ENCODE results near the gene CGB2.
"Not testable (repeated sequence)": the region's sequence is repeated elsewhere in the genome, so short reads cannot be mapped to it uniquely, and the experiment has no call there.

Gene CGB2

GRCh38 chr19:49038111-49038510 is 6.4 kb downstream of the CGB2 start:
- DNase-seq (ENCODE audit: low read depth) = not testable (repeated sequence)

- not testable (repeated sequence) for DNase-seq (ENCODE audit: low read depth)
These were observed 7.0 kb downstream of the CGB2 start for GRCh38 chr19:49038557-49039276.

- DNase-seq (ENCODE audit: low read depth) = not testable (repeated sequence)
These were observed 8.0 kb downstream of the CGB2 start for GRCh38 chr19:49039736-49040135.

GRCh38 chr19:49042177-49042576 is 10.5 kb downstream of the CGB2 start:
- DNase-seq (ENCODE audit: low read depth) = no peak

- DNase-seq (ENCODE audit: low read depth) = not testable (repeated sequence)
These were observed 11.0 kb downstream of the CGB2 start for GRCh38 chr19:49042666-49043065.

GRCh38 chr19:49043548-49043947 is 11.9 kb downstream of the CGB2 start, which contains the start of gene CGB5:
TSS of gene CGB5 (plus strand) at chr19:49043848. CDS start at chr19:49044210, 362 bp downstream.
- not testable (repeated sequence) for DNase-seq (ENCODE audit: low read depth)

- not testable (repeated sequence) for DNase-seq (ENCODE audit: low read depth)
These were observed 17.3 kb downstream of the CGB2 start, which contains the start of gene CGB8 for GRCh38 chr19:49049011-49049410. TSS of gene CGB8 (minus strand) at chr19:49049111. CDS start at chr19:49048739, 372 bp downstream.

GRCh38 chr19:49049834-49050233 is 18.1 kb downstream of the CGB2 start:
- not testable (repeated sequence) for DNase-seq (ENCODE audit: low read depth)

GRCh38 chr19:49050376-49051033 is 18.8 kb downstream of the CGB2 start:
- not testable (repeated sequence) for DNase-seq (ENCODE audit: low read depth)

GRCh38 chr19:49056101-49056901 is 24.6 kb downstream of the CGB2 start:
- DNase-seq (ENCODE audit: low read depth) = no peak

GRCh38 chr19:49056902-49057596 is 25.4 kb downstream of the CGB2 start:
- not testable (repeated sequence) for DNase-seq (ENCODE audit: low read depth)

- no peak for DNase-seq (ENCODE audit: low read depth)
These were observed 26.0 kb downstream of the CGB2 start, which contains the start of gene CGB7 for GRCh38 chr19:49057636-49058234. TSS of gene CGB7 (minus strand) at chr19:49057749. CDS start at chr19:49055375, 2,374 bp downstream.

- DNase-seq (ENCODE audit: low read depth) = no peak
These were observed 26.9 kb downstream of the CGB2 start for GRCh38 chr19:49058562-49058961.

GRCh38 chr19:49059053-49059452 is 27.4 kb downstream of the CGB2 start:
- DNase-seq (ENCODE audit: low read depth) = no peak

- DNase-seq (ENCODE audit: low read depth) = no peak
These were observed 29.3 kb downstream of the CGB2 start for GRCh38 chr19:49061000-49061399.

- DNase-seq (ENCODE audit: low read depth) = no peak
These were observed 29.8 kb downstream of the CGB2 start for GRCh38 chr19:49061445-49061844.

- no peak for DNase-seq (ENCODE audit: low read depth)
These were observed 32.4 kb downstream of the CGB2 start for GRCh38 chr19:49064029-49064629.

- no peak for DNase-seq (ENCODE audit: low read depth)
These were observed 33.3 kb downstream of the CGB2 start, which contains the start of gene NTF4 for GRCh38 chr19:49064768-49065611. TSS of gene NTF4 (minus strand) at chr19:49064818. CDS start at chr19:49061997, 2,821 bp downstream.

GRCh38 chr19:49065905-49066512 is 34.3 kb downstream of the CGB2 start:
- no peak for DNase-seq (ENCODE audit: low read depth)
